A549 (cell line): Measurements from ENCODE around the gene PPP2R3B. TPM values are rescaled to one million over a fixed set of nuclear protein-coding genes. Genes with fewer than 3 reads are reported as not detected.
"Not testable (repeated sequence)": the region's sequence is repeated elsewhere in the genome, so short reads cannot be mapped to it uniquely, and the experiment has no call there.

ENCODE experiments used
- ATAC-seq, 2 experiments: fragments of 200-7000 bp in 1 of 2; fragments of >200 bp in 1 of 2; cut with Nextera tagmentation in 1 of 2; cut with Tn5 transposase in 1 of 2; 3 replicates each; pipeline versions ENCODE4 v1.8.0 to v1.9.1; 2018 to 2020; ENCODE audit warnings: mild to moderate bottlenecking in 1 of 2, moderate library complexity in 1 of 2
- CTCF ChIA-PET: fragments of 300-600 bp; sonication (Branson Sonifier 250); formaldehyde crosslinking; extraction: SDS; loops from one replicate; lab custom pipeline; 2021; ENCODE audit warnings: antibody characterized with exemption, inconsistent platforms; lab: Yijun Ruan, JAX
- POLR2A ChIA-PET: fragments of 350-600 bp; formaldehyde crosslinking; extraction: SDS; loops from one replicate; lab custom pipeline; 2021; ENCODE audit warnings: antibody characterized with exemption, inconsistent platforms; lab: Yijun Ruan, JAX
- DNase-seq, 2 experiments: peaks; one replicate each; pipeline versions ENCODE4 v3.0.0 to v3.0.0-alpha.2; 2011 to 2016; ENCODE audit warnings: low read depth in 1 of 2, low spot score in 1 of 2
- FAIRE-seq: peaks from 2 replicates; lab custom pipeline; 2011; peaks lifted over from hg19 to GRCh38; lab: Jason Lieb, UNC
- H3K27ac ChIP-seq, 2 experiments: fragments of >200 bp; sonication (Bioruptor Twin); formaldehyde crosslinking; 3 replicates each; pipeline ENCODE4 v1.5.1; 2016 to 2017
- H3K4me1 ChIP-seq: fragments of >200 bp; sonication (Bioruptor Twin); formaldehyde crosslinking; 3 replicates; pipeline ENCODE4 v1.6.1; 2016
- H3K4me2 ChIP-seq: fragments of >200 bp; sonication (Bioruptor Twin); formaldehyde crosslinking; 3 replicates; pipeline ENCODE4 v1.6.1; 2016
- H3K4me3 ChIP-seq: fragments of >200 bp; sonication (Bioruptor Twin); formaldehyde crosslinking; 3 replicates; pipeline ENCODE4 v1.5.1; 2016
- H3K9me3 ChIP-seq: fragments of >200 bp; sonication (Bioruptor Twin); formaldehyde crosslinking; 3 replicates; pipeline ENCODE4 v1.6.1; 2016
- BHLHE40 ChIP-seq: IDR thresholded peaks from 2 replicates; pipeline ENCODE4 v1.6.1; 2012; ENCODE audit warnings: low read depth, low read length, inconsistent platforms
- CEBPB ChIP-seq, 2 experiments: fragments of >200 bp in 1 of 2; sonication (Bioruptor Twin) in 1 of 2; formaldehyde crosslinking in 1 of 2; IDR thresholded peaks; 2 replicates each; pipeline ENCODE4 v1.6.1; 2012 to 2016
- CHD4 ChIP-seq: fragments of 200-600 bp; sonication (generic); IDR thresholded peaks from 2 replicates; pipeline ENCODE4 v1.6.1; 2016; ENCODE audit warnings: antibody characterized with exemption, mild to moderate bottlenecking, borderline replicate concordance
- HDAC2 ChIP-seq: fragments of 200-600 bp; sonication (generic); IDR thresholded peaks from 2 replicates; pipeline ENCODE4 v1.6.1; 2016
- HOXA7 ChIP-seq: fragments of 250-450 bp; sonication (Bioruptor Pico); IDR thresholded peaks from 2 replicates; pipeline ENCODE4 v1.5.0; 2020; ENCODE audit warnings: mild to moderate bottlenecking, moderate library complexity
- KDM1A ChIP-seq: fragments of 200-600 bp; sonication (generic); IDR thresholded peaks from 2 replicates; pipeline ENCODE4 v1.6.1; 2016; ENCODE audit warnings: low read depth, mild to moderate bottlenecking
- MAFK ChIP-seq: fragments of 450-650 bp; IDR thresholded peaks from 2 replicates; pipeline ENCODE4 v1.6.1; 2014; ENCODE audit not compliant: partially characterized antibody
- POLR2A ChIP-seq: IDR thresholded peaks from 2 replicates; pipeline ENCODE4 v1.6.1; 2012; ENCODE audit warnings: mild to moderate bottlenecking, low read length
- RARB ChIP-seq: fragments of 250-450 bp; sonication (Bioruptor Pico); IDR thresholded peaks from 2 replicates; pipeline ENCODE4 v1.8.0; 2021; ENCODE audit warnings: mild to moderate bottlenecking, moderate library complexity
- TFCP2L1 ChIP-seq: fragments of 250-450 bp; sonication (Bioruptor Pico); IDR thresholded peaks from 2 replicates; pipeline ENCODE4 v1.5.0; 2021; ENCODE audit warnings: mild to moderate bottlenecking
- ZFP36 ChIP-seq: fragments of 450-650 bp; IDR thresholded peaks from 2 replicates; pipeline ENCODE4 v1.6.1; 2014; ENCODE audit warnings: borderline replicate concordance; ENCODE audit not compliant: partially characterized antibody
- WGBS: methylation state at CpG from one replicate; pipeline ENCODE4 v1.1.6; 2017; ENCODE audit errors: missing lambda C conversion rate; 5-methylcytosine and 5-hydroxymethylcytosine counted together
- polyA plus RNA-seq, 4 experiments: library from polyadenylated mRNA; depleted of rRNA in 3 of 4; stranded (reverse); fragments of >200 nt; fragmentation: RNase III in 1 of 4; extraction: RNeasy Plus Mini Kit Qiagen cat#74134 plus additional on column Dnase treatment in 1 of 4; gene quantifications; 2 replicates in 3 of 4; 3 replicates in 1 of 4; pipeline ENCODE4 v1.2.3, GENCODE V29; 2011 to 2017
- TF ChIP-seq, protein P1 (sequence below): fragments of 250-450 bp; sonication (Bioruptor Pico); IDR thresholded peaks from 2 replicates; pipeline ENCODE4 v1.5.0; 2020; ENCODE audit warnings: low read depth, mild to moderate bottlenecking, moderate library complexity
- TF ChIP-seq, protein P2 (sequence below): fragments of 250-450 bp; sonication (Bioruptor Pico); IDR thresholded peaks from 2 replicates; pipeline ENCODE4 v1.5.0; 2021; ENCODE audit warnings: mild to moderate bottlenecking, moderate library complexity, borderline replicate concordance
- TF ChIP-seq, protein P3 (sequence below): fragments of 200-600 bp; sonication (generic); IDR thresholded peaks from 2 replicates; pipeline ENCODE4 v1.6.1; 2016; ENCODE audit warnings: antibody characterized with exemption, mild to moderate bottlenecking, moderate library complexity

Gene PPP2R3B
- polyA plus RNA-seq, 2 of the 4 experiments (the other 2 are of a cell fraction) = 12.6 to 29.6 TPM

DNA sequence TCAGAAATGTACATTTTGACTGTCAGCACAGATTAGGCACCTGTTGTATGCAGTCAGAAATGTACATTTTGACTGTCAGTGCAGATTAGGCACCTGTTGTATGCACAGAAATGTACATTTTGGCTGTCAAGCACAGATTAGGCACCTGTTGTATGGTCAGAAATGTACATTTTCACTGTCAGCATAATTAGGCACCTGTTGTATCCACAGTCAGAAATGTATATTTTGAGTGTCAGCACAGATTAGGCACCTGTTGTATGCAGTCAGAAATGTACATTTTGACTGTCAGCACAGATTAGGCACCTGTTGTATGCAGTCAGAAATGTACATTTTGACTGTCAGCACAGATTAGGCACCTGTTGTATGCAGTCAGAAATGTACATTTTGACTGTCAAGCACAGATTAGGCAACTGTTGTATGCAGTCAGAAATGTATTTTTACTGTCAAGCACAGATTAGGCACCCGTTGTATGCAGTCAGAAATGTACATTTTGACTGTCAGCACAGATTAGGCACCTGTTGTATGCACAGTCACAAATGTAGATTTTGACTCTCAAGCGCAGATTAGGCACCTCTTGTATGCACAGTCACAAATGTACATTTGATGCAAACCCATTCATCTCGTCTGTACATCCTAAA, 80.0 kb downstream of the PPP2R3B start:
- CTCF ChIA-PET, POLR2A ChIA-PET, H3K9me3 ChIP-seq, FAIRE-seq, H3K27ac ChIP-seq, H3K4me3 ChIP-seq, ATAC-seq, H3K4me2 ChIP-seq, H3K4me1 ChIP-seq, DNase-seq: not testable (repeated sequence)
- WGBS = 96% methylated on average over 3 of the region's 3 CpGs
- TF ChIP-seq HDAC2 = peak; percentile 18; the same call in 1 of the 2 replicates
- TF ChIP-seq CHD4 = peak; percentile 83

DNA sequence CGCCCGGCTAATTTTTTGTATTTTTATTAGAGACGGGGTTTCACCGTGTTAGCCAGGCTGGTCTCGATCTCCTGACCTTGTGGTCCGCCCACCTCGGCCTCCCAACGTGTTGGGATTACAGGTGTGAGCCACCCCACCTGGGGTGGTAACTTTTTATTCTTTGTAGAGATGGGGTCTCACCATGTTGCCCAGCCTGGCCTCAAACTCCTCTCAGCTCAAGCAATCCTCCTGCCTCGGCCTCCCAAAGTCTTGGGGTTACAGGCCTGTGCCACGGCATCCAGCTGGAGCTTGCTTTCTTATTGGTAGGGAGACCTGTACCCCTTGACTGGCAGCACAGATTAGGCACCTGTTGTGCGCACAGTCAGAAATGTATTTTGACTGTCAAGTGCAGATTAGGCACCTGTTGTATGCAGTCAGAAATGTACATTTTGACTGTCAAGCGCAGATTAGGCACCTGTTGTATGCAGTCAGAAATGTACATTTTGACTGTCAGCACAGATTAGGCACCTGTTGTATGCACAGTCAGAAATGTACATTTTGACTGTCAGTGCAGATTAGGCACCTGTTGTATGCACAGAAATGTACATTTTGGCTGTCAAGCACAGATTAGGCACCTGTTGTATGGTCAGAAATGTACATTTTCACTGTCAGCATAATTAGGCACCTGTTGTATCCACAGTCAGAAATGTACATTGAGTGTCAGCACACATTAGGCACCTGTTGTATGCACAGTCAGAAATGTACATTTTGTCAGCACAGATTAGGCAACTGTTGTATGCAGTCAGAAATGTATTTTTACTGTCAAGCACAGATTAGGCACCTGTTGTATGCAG, 80.7 kb downstream of the PPP2R3B start:
- FAIRE-seq = peak; percentile 39
- H3K27ac ChIP-seq, CTCF ChIA-PET, DNase-seq, POLR2A ChIA-PET, H3K4me2 ChIP-seq, H3K9me3 ChIP-seq, H3K4me3 ChIP-seq, H3K4me1 ChIP-seq, ATAC-seq: not testable (repeated sequence)
- WGBS = 92% methylated on average over 12 of the region's 12 CpGs
- TF ChIP-seq KDM1A (peak; percentile 83), CHD4 (peak; percentile 80), MAFK (peak; percentile 40), ZFP36 (peak; percentile 46)

DNA sequence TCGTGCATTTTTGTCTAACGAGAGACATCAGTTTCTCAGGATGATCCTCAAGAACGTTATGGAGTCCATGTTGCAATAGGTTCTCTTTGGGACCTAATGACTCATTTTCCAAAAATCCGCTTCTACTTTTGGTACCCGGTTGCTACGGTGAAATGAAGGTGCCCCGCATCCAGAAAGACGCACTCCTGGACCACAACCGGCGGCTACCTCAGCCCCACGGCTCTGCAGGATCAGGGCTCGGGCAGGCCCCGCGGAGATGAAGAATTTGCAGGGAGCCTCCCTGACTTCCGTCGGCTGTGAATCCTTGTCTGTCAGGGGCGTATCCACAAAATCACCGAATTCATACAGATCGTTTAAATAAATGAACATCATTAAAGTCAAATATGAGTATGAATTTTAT, 83.7 kb downstream of the PPP2R3B start:
- H3K9me3 ChIP-seq = no peaks in the 10 kb centered on the region
- FAIRE-seq = no peak
- ChIA-PET CTCF (no interaction called here), POLR2A (no interaction called here)
- ATAC-seq = no peak
- no peak overlapping the region for H3K27ac ChIP-seq
- H3K4me1 ChIP-seq = no peaks in the 10 kb centered on the region
- TF ChIP-seq CEBPB (IDR thresholded peaks at IDR 0.05) (0 out of 4 replicates have a peak, but pooled peaks of 1 of the 2 experiments have one; percentile 11), TFCP2L1 (CRISPR knock-in tag) (no peak)
- no peak for DNase-seq
- 86% methylated on average over 19 of the region's 19 CpGs for WGBS
- H3K4me3 ChIP-seq = no peak overlapping the region
- H3K4me2 ChIP-seq = no peak overlapping the region

DNA sequence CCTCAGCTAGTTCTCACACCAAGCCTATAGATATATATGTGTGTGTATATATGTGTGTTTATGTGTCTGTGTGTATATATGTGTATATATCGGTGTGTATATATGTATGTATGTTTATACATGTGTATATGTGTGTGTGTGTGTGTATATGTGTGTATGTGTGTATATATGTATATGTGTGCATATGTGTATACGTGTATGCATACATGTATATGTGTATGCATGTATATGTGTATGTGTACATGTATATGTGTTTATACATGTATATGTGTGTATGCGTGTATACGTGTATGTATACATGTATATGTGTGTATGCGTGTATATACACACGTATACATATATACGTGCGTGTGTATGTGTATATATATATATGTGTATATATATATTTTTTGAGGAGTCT, 86.4 kb downstream of the PPP2R3B start:
- Histone ChIP-seq H3K27ac (no peak overlapping the region), H3K4me3 (no peak overlapping the region), H3K4me1 (no peaks in the 10 kb centered on the region), H3K4me2 (no peak overlapping the region), H3K9me3 (no peaks in the 10 kb centered on the region)
- DNase-seq (no peak), ATAC-seq (no peak), FAIRE-seq (no peak)
- 95% methylated on average over 8 of the region's 8 CpGs for WGBS
- ChIA-PET CTCF (no interaction called here), POLR2A (no interaction called here)
- TF ChIP-seq HOXA7 (CRISPR knock-in tag) = 0 out of 2 replicates have a peak, but pooled peaks have one; percentile 13
- TF ChIP-seq, protein P1, sequence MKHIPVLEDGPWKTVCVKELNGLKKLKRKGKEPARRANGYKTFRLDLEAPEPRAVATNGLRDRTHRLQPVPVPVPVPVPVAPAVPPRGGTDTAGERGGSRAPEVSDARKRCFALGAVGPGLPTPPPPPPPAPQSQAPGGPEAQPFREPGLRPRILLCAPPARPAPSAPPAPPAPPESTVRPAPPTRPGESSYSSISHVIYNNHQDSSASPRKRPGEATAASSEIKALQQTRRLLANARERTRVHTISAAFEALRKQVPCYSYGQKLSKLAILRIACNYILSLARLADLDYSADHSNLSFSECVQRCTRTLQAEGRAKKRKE (CRISPR knock-in tag) = no peak
- TF ChIP-seq RARB = no peak
- no peak for TF ChIP-seq CEBPB (IDR thresholded peaks at IDR 0.05)
- TF ChIP-seq BHLHE40 = no peak
- TF ChIP-seq HDAC2 = no peak
- TF ChIP-seq, protein P2, sequence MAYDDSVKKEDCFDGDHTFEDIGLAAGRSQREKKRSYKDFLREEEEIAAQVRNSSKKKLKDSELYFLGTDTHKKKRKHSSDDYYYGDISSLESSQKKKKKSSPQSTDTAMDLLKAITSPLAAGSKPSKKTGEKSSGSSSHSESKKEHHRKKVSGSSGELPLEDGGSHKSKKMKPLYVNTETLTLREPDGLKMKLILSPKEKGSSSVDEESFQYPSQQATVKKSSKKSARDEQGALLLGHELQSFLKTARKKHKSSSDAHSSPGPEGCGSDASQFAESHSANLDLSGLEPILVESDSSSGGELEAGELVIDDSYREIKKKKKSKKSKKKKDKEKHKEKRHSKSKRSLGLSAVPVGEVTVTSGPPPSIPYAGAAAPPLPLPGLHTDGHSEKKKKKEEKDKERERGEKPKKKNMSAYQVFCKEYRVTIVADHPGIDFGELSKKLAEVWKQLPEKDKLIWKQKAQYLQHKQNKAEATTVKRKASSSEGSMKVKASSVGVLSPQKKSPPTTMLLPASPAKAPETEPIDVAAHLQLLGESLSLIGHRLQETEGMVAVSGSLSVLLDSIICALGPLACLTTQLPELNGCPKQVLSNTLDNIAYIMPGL (CRISPR knock-in tag) = no peak
- TF ChIP-seq, protein P3, sequence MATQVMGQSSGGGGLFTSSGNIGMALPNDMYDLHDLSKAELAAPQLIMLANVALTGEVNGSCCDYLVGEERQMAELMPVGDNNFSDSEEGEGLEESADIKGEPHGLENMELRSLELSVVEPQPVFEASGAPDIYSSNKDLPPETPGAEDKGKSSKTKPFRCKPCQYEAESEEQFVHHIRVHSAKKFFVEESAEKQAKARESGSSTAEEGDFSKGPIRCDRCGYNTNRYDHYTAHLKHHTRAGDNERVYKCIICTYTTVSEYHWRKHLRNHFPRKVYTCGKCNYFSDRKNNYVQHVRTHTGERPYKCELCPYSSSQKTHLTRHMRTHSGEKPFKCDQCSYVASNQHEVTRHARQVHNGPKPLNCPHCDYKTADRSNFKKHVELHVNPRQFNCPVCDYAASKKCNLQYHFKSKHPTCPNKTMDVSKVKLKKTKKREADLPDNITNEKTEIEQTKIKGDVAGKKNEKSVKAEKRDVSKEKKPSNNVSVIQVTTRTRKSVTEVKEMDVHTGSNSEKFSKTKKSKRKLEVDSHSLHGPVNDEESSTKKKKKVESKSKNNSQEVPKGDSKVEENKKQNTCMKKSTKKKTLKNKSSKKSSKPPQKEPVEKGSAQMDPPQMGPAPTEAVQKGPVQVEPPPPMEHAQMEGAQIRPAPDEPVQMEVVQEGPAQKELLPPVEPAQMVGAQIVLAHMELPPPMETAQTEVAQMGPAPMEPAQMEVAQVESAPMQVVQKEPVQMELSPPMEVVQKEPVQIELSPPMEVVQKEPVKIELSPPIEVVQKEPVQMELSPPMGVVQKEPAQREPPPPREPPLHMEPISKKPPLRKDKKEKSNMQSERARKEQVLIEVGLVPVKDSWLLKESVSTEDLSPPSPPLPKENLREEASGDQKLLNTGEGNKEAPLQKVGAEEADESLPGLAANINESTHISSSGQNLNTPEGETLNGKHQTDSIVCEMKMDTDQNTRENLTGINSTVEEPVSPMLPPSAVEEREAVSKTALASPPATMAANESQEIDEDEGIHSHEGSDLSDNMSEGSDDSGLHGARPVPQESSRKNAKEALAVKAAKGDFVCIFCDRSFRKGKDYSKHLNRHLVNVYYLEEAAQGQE = no peak
- no peak for TF ChIP-seq POLR2A
